HEK293 (cell line): ENCODE measurements around the gene VEZF1.

Source experiments
- ELK4 ChIP-seq: IDR thresholded peaks from 2 replicates; pipeline ENCODE4 v1.6.1; 2011; ENCODE audit warnings: mild to moderate bottlenecking, low read depth, low read length, borderline replicate concordance
- INSM2 ChIP-seq: fragments of 450-650 bp; formaldehyde crosslinking; IDR thresholded peaks from 2 replicates; pipeline ENCODE4 v1.5.1; 2016; ENCODE audit warnings: missing biosample characterization, missing genetic modification characterization
- KLF17 ChIP-seq: fragments of 450-650 bp; formaldehyde crosslinking; IDR thresholded peaks from 2 replicates; pipeline ENCODE4 v1.5.1; 2016; ENCODE audit warnings: missing biosample characterization, missing genetic modification characterization
- KLF8 ChIP-seq: fragments of 450-650 bp; formaldehyde crosslinking; IDR thresholded peaks from 2 replicates; pipeline ENCODE4 v1.5.1; 2016; ENCODE audit warnings: missing biosample characterization, missing genetic modification characterization
- PBX3 ChIP-seq: sonication (generic); formaldehyde crosslinking; IDR thresholded peaks from 2 replicates; pipeline ENCODE4 v1.8.1; 2022; ENCODE audit warnings: mild to moderate bottlenecking, moderate library complexity, missing genetic modification reagents
- REST ChIP-seq: fragments of 450-650 bp; formaldehyde crosslinking; IDR thresholded peaks from 2 replicates; pipeline ENCODE4 v1.5.1; 2016; ENCODE audit warnings: missing biosample characterization, missing genetic modification characterization
- SCRT1 ChIP-seq: fragments of 450-650 bp; formaldehyde crosslinking; IDR thresholded peaks from 2 replicates; pipeline ENCODE4 v1.5.1; 2016; ENCODE audit warnings: missing biosample characterization, missing genetic modification characterization, borderline replicate concordance
- TCF7L2 ChIP-seq: IDR thresholded peaks from 2 replicates; pipeline ENCODE4 v1.6.1; 2011; ENCODE audit warnings: low read depth, mild to moderate bottlenecking, inconsistent platforms, low read length, moderate library complexity, borderline replicate concordance
- YY2 ChIP-seq: fragments of 450-650 bp; formaldehyde crosslinking; IDR thresholded peaks from 2 replicates; pipeline ENCODE4 v1.5.1; 2016; ENCODE audit warnings: missing biosample characterization, missing genetic modification characterization
- ZBTB20 ChIP-seq: fragments of 450-650 bp; formaldehyde crosslinking; IDR thresholded peaks from 2 replicates; pipeline ENCODE4 v1.5.1; 2016; ENCODE audit warnings: missing biosample characterization, missing genetic modification characterization
- ZBTB21 ChIP-seq: fragments of 450-650 bp; formaldehyde crosslinking; IDR thresholded peaks from 2 replicates; pipeline ENCODE4 v1.5.1; 2017; ENCODE audit warnings: missing biosample characterization, missing genetic modification characterization
- ZFHX2 ChIP-seq: fragments of 450-650 bp; formaldehyde crosslinking; conservative IDR thresholded peaks from 2 replicates; pipeline ENCODE4 v1.5.1; 2016; ENCODE audit warnings: missing biosample characterization, missing genetic modification characterization
- ZNF146 ChIP-seq: fragments of 450-650 bp; formaldehyde crosslinking; IDR thresholded peaks from 2 replicates; pipeline ENCODE4 v1.5.1; 2016; ENCODE audit warnings: missing biosample characterization, missing genetic modification characterization
- ZNF223 ChIP-seq: fragments of 450-650 bp; formaldehyde crosslinking; IDR thresholded peaks from 2 replicates; pipeline ENCODE4 v1.5.1; 2016; ENCODE audit warnings: missing biosample characterization, missing genetic modification characterization
- ZNF239 ChIP-seq: fragments of 450-650 bp; formaldehyde crosslinking; IDR thresholded peaks from 2 replicates; pipeline ENCODE4 v1.5.1; 2016; ENCODE audit warnings: missing biosample characterization, missing genetic modification characterization
- ZNF292 ChIP-seq: fragments of 450-650 bp; formaldehyde crosslinking; IDR thresholded peaks from 2 replicates; pipeline ENCODE4 v1.5.1; 2016; ENCODE audit warnings: low read depth, missing biosample characterization, missing genetic modification characterization, borderline replicate concordance
- ZNF362 ChIP-seq: fragments of 450-650 bp; formaldehyde crosslinking; IDR thresholded peaks from 2 replicates; pipeline ENCODE4 v1.5.1; 2016; ENCODE audit warnings: missing biosample characterization, missing genetic modification characterization
- ZNF48 ChIP-seq: fragments of 450-650 bp; formaldehyde crosslinking; IDR thresholded peaks from 2 replicates; pipeline ENCODE4 v1.5.1; 2016; ENCODE audit warnings: missing biosample characterization, missing genetic modification characterization
- ZNF529 ChIP-seq: fragments of 450-650 bp; formaldehyde crosslinking; IDR thresholded peaks from 2 replicates; pipeline ENCODE4 v1.5.1; 2017; ENCODE audit warnings: missing genetic modification characterization, missing biosample characterization; ENCODE audit not compliant: insufficient replicate concordance
- ZNF600 ChIP-seq: fragments of 450-650 bp; formaldehyde crosslinking; IDR thresholded peaks from 2 replicates; pipeline ENCODE4 v1.5.1; 2016; ENCODE audit warnings: missing biosample characterization, missing genetic modification characterization
- ZNF645 ChIP-seq: fragments of 450-650 bp; formaldehyde crosslinking; IDR thresholded peaks from 2 replicates; pipeline ENCODE4; 2016; ENCODE audit warnings: missing biosample characterization, missing genetic modification characterization
- ZNF791 ChIP-seq: fragments of 450-650 bp; formaldehyde crosslinking; IDR thresholded peaks from 2 replicates; pipeline ENCODE4 v1.5.1; 2016; ENCODE audit warnings: missing biosample characterization, missing genetic modification characterization
- ZSCAN23 ChIP-seq: fragments of 450-650 bp; formaldehyde crosslinking; IDR thresholded peaks from 2 replicates; pipeline ENCODE4 v1.5.1; 2016; ENCODE audit warnings: missing biosample characterization, missing genetic modification characterization

The VEZF1 gene

GRCh38 chr17:58006924-58007780 is 19.1 kb upstream of the VEZF1 start, which contains the start of gene SRSF1 (continued):
- TF ChIP-seq REST (peak; percentile 44), ZNF529 (tag by site-specific recombination) (no peak), ZNF645 (tag by site-specific recombination) (0 out of 2 replicates have a peak, but pooled peaks have one; percentile 36), ZNF600 (no peak), PBX3 (CRISPR knock-in tag) (peak; percentile 84), ZNF48 (tag by site-specific recombination) (no peak), KLF17 (peak; percentile 58; the same call in 1 of the 2 replicates), ZNF292 (tag by site-specific recombination) (no peak), ZNF223 (tag by site-specific recombination) (no peak), ZNF239 (tag by site-specific recombination) (peak; percentile 51; the same call in 1 of the 2 replicates), ELK4 (no peak), ZBTB20 (peak; percentile 71; the same call in 1 of the 2 replicates), ZFHX2 (tag by site-specific recombination) (no peak), ZSCAN23 (tag by site-specific recombination) (peak; percentile 62; the same call in 1 of the 2 replicates), ZBTB21 (peak; percentile 69; the same call in 1 of the 2 replicates), YY2 (tag by site-specific recombination) (peak; percentile 88), ZNF362 (tag by site-specific recombination) (peak; percentile 97), ZNF146 (tag by site-specific recombination) (peak; percentile 51; the same call in 1 of the 2 replicates), INSM2 (tag by site-specific recombination) (peak; percentile 25), ZNF791 (tag by site-specific recombination) (no peak), SCRT1 (tag by site-specific recombination) (peak; percentile 12; the same call in 1 of the 2 replicates), TCF7L2 (peak; percentile 97), KLF8 (peak; percentile 88)
